Stimulated activated CD8-positive, alpha-beta memory T cell treated with anti-CD3 and anti-CD28 coated beads, Interleukin-7, amount 100 ng/mL, for 1 hour (primary cell): ENCODE data around the gene HMG20B.
A peak's percentile ranks its signal among the peaks of the same experiment; 100 is the strongest.

ENCODE experiments used
- DNase-seq, 2 donors: peaks; one replicate each; pipeline ENCODE4 v3.0.0-alpha.2; 2020; ENCODE audit warnings: low read depth in 2 of 2

The HMG20B gene

DNA sequence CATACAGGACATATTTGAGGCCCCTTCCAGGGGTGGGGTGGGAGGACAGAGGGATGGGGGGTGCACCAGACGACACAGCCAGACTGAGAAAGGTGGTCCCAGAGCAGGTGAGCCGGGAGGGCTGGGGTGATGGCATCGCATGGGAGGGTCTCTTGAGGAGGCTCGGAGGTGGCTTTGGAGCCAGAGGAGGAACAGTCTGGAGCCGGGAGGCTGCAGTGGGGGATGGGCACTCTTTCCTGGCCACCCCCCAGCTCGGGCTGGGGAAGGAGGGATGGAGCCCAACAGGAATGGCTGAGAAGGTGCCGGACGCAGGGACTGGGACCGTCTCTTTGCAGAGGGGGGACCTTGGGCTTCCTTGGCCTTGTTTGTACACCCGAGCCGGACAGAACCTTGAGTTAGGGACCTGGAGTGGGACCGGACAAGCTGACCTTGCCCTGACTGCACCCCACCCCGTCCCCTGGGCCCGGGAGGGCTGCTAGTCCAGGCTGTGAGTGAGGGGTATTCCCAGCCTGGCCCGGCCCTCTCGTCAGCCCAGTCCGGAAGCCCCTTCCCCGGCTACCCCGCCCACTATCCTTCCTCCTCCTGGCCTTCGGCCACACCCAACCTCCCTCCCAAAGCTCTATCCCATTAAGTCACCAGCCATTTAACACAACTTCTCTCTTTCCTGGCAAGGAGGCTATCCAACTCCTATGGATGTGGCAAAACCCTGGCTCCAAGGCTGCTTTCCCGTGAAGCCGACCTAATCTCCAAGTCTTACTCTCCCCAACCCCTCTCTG, 34.7 kb downstream of the HMG20B start:
- DNase-seq, result no peak

DNA sequence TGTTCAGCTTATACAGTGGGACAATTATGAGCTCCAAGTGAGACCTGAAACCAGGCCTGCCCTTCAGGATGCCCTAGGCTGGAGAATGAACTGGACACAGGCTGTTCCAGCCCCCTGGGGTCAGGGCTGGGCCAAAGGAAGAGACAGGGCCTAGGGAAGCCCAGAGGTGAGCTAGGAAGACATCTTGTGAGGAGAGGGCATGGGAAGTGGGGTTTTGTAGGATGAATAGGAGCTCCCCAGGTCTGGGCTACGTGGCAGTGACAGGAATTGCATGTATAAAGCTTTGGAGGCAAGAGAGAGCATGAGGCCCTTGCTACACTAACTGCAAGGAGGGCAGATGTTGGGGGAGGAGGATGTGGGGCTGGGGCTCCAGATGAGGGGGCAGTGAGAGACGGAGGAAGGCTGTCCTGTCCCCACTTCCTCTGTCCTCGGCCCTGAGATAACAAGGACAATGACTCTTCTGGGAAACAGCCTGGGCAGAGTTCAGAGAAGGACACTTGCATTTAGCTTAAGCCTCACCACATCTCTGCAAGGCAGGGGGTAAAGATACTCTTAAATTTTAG, 35.4 kb downstream of the HMG20B start:
- DNase-seq, result no peak

GRCh38 chr19:3608750-3609322, 36.1 kb downstream of the HMG20B start:
- no peak for DNase-seq

DNA sequence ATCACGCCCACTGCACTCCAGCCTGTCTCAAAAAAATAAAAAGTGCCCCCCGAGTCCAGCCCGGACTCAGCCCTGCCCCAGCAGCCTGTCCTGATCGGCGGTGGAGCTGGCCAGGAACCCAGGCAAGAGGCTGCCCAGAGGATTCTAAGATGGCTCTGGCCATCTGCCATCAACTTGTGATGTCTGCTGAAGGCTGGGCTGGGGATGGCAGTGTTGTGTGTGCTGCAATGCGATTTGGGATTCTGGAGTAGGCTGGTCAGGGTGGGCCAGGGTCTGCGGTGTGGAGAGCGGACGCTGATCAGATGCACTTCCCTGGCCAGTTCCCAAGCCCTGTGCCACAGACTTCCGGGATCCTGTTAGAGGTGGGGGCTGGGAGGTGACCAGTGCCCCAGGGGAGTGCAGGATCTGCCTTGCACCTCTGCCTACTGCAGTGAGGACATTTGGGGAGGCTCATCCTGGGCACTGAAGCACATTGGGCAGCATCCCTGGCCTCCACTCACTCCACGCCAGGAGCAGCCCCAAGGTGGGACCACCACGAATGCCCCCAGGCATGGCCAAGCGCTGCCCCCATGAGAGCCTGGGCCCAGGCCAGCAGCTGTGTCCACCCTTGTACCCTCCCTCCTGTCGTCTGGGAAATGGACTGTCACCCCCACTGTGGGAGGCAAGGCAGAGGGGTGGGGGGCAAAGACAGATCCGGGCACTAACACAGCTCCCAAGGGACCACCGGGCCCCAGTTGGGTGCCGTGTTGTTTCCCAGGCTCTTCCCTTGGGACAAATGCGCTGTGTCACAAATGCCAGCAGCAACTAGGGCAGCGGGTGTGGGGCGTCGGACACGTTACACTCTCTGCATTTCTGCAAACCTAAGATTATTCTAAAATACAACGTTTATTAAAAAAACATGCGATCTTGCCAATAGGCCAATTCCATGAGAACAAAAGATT, 37.3 kb downstream of the HMG20B start:
- no peak for DNase-seq

- DNase-seq, result no peak
Observed at GRCh38 chr19:3610745-3611717, 38.3 kb downstream of the HMG20B start.

GRCh38 chr19:3611841-3612240, 39.1 kb downstream of the HMG20B start:
- no peak for DNase-seq

DNA sequence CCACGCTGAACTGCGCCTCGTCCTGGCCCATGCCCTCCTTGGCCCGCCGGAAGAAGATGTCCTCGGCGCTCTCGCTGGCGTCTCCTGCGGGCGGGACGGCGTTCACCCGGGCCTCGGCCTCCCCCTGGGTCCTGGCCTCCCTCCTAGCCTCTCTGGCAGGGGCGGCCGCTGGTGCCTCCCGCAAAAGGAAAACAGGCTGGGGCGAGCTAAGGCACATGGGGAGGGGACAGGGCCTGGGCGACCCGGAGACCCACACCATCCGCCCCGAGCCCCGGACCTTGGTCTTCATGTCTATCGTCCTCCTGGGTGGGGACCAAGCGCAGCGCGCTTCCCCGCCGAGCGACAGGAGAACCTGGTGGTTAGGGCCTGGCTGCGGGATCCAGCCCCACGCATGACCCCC, 39.6 kb downstream of the HMG20B start:
- DNase-seq, result no peak

- no peak for DNase-seq
Observed at GRCh38 chr19:3612901-3613741, 40.4 kb downstream of the HMG20B start.

- DNase-seq, result no peak
Observed at GRCh38 chr19:3613818-3614661, 41.3 kb downstream of the HMG20B start.

DNA sequence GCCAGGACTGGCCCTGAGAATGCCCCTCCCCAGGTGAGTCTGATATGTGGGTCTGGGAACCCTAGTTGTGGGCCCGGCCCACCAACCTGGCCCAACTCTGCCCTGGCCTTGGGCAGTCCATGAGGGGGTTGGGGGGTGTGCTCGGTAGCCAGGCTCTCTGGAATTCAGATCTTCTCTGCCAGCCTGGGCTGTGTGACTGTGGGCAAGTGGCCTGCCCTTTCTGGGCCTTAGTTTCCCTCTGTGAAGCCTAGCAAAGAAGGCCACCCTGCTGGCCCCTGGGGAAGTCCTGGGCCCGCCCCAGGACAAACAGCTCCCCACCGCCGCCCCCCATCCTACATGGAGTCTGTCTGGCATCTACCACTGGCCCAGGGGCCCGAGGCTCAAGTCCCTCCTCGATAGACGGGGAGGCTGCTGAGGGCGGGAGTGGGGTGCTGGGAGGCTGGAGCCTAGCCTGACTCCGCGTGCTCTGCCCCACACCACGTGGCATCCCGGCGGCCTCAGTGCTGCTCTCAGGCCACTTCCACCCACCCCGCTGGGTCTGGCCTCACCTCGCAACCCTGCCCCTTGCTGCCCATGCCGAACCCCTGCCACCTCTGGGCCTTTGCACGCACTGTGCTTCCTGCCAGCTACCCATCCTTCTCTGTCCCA, 42.2 kb downstream of the HMG20B start:
- DNase-seq, result no peak

DNA sequence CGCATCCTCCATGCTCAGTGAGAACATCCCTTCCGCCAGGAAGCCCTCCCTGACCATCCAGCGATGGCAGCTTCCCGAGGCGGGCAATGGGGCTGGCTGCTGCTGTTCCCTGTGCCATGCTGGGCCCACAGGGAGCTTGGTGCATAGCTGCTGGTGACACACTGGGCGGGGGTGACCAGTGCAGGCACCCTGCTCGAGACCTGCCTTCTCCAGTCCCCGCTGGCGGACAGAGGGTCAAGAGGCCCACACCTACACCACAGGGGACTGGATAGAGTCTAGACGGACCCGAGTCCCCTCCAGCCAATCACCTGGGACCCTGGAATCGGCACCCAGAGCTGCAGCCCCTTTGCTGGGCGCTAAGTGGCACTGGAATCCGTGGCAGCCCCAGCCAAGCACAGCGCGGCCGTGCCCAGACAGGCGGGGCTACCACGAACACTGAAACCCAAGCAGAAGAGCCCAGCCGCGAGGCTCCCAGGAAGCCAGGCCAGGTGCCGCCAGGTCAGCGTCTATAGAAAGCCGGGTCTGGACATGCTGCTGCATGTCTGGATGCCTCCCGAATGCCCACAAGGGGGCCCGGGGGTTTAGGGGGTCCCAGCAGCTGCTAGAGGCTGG, 42.9 kb downstream of the HMG20B start:
- DNase-seq, result no peak

GRCh38 chr19:3617463-3617862, 44.7 kb downstream of the HMG20B start:
- no peak for DNase-seq

DNA sequence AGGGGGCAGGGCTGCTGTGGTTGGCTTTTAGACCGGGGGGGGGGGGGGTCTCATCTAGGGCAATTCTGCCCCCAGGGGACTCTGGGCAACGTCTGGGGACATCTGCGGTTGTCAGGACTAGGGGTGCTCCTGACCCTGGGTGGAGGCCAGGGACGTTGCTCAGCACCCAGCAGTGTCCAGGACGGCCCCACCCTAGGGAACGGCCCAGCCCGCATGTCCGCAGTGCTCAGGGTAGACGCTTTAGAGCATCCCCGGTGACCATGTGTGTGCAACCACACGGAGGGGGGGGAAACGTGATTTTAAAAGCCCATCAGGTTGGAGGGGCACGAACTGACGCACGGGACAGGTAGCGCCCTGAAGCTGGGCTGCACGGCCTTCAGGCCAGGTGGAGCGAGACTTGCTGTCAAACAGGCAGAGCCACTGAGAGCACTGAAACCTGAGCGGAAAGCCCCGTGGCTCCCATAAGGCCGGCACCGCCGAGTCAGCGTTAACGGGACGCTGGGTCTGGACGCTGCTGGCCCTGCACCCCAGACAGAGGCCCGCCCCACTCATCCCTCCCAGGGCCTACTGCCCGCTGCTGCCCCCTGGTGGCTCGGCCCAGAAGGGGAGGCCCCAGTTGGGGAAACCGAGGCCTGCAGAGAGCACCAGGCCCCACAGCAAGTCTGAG, 45.5 kb downstream of the HMG20B start:
- peak in 1 of 2 donors; percentile 38 for DNase-seq

GRCh38 chr19:3618811-3619630, 46.3 kb downstream of the HMG20B start:
- DNase-seq, result no peak

- no peak for DNase-seq
Observed at GRCh38 chr19:3619631-3620012, 46.9 kb downstream of the HMG20B start.

GRCh38 chr19:3620145-3620816, 47.5 kb downstream of the HMG20B start:
- DNase-seq, result no peak
